CD4-positive, alpha-beta T cell treated with Interleukin-15 for 4 hours (primary cell): ENCODE measurements around the gene RGP1.

Source experiments
- DNase-seq: peaks from one replicate; pipeline ENCODE4 v3.0.0-alpha.2; 2020; ENCODE audit warnings: low spot score

RGP1 gene

DNA sequence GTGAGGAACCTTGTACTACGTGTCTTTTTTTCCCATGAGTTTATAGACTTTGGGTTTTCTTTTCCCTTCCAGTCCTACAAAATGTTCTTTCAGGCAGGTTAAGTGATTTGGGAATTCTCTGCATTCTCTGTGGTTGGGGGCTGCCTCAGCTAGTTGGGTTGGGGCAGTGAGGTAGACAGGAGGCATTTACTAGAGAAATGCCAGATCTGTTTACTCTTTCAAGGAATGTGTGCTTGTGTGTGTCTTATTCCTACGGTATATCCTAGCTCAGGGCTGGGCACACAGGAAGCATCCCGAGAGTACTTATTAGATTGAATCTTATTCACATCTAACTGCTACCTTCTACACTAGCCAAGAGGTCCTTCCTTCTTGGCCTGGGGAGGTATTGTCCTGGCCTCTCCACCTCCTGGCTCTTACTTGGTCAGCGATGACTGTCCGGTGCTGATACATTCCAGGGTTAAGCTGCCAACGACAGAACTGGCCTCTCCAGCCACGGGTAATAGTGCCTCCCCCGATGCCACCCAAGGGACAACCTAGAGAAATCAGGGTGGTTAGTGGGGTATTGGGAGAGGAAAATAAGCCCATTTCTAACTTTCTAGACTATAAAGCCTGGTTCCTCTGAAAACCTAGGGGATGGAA, 5.1 kb upstream of the RGP1 start:
- DNase-seq: no peak

GRCh38 chr9:35745569-35745968, 3.5 kb upstream of the RGP1 start:
- no peak for DNase-seq

- DNase-seq: no peak
Observed at GRCh38 chr9:35746583-35746982, 2.5 kb upstream of the RGP1 start.

- no peak for DNase-seq
Observed at GRCh38 chr9:35748242-35748857, 737 bp upstream of the RGP1 start.

GRCh38 chr9:35749515-35750255, 598 bp downstream of the RGP1 start:
- DNase-seq: peak; percentile 41

- DNase-seq: no peak
Observed at GRCh38 chr9:35750256-35750531, 1.1 kb downstream of the RGP1 start.

DNA sequence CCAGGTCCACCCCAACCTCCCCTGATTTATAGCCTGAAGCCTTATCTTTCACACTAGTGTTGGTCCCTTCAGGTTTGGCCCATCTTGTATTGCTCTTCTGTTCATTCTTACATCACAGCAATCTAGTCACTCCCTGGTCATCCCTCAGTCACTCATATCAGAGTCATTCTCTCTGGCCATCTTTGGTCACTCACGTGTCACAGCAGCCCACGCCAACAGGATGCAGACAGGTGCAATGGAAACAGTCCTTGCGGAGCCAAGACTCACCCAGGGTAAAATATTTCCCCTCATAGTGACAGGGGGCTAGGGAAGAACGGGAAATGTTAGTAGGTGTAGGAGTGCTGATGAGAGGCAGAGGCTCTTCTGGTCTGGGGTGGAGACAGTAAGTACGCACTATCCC, 4.4 kb downstream of the RGP1 start:
- no peak for DNase-seq

DNA sequence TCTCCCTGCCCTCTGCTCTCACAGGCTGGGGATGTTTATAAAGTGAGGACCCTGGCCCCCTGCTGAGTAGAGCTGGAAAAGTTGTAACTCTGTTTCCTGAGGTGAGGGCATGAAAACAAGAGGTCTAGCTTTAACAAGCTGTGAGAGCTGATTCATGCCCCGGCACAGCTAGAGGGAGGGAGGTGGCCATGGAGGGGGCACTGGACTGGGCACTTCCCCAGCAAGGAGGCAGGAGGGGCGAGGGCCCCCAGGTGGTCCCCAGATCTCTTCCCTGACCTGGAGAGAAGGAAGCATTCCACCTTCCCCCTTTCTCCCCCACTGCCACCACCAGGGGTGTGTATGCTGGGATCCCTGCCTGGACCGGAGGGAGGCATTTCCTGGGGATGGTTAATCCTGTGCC, 5.2 kb downstream of the RGP1 start, which contains the start of gene MSMP:
TSS of gene MSMP (minus strand) at position 13 of the 400 bp plus-strand sequence. CDS start 147 bp downstream, outside the sequence.
- no peak for DNase-seq

DNA sequence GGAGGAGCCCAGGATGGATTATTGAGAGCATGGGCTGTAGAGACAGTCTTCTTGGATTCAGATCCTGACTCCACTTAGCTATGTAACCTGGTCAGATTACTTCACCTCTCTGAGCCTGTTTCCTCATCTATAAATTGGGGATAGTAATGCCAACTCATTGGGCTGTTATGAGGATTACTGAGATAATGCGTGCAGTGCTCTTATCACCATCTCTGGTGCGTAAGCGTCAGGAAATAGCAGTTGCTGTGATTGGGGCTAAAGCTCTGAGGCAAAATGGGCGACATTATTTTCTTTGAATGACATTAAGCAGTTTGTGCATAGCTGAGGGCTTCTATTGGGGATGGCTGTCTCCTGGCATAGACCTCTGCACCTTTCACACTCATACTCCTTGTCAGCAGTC, 6.0 kb downstream of the RGP1 start:
- DNase-seq: no peak

GRCh38 chr9:35756275-35757225, 7.5 kb downstream of the RGP1 start:
- peak; percentile 76 for DNase-seq

DNA sequence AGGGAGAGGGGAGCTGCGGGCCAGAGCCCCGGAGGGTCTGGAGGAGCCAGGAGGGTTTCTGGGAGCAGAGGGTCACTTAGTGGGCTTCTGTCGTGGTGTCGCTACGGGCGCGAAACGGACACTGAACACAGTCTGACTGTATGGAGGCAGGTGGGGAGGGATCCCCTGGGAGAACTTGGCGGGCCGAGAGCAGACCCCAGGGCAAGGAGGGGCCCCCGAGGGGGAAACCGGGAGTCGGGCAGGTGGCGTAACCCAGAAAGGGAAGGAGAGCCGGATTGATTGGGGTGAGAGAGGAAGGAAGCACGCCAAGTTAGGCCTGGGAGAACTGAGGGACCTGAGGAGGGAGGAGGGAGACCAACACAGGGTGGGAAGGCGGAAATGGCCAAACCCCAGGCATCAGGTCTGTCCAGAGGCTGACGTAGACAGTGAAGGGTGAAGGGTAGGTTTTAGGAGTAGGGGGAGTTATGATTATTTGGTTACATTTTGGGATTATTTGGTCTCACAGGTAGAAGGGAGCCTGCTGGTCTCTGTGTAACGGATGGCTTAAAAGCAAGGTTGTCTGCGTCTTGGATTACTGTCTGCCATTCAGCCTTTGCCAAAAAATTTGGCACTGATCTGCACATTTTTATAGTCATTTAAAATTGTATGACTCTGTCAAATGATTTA, 8.3 kb downstream of the RGP1 start:
- no peak for DNase-seq

DNA sequence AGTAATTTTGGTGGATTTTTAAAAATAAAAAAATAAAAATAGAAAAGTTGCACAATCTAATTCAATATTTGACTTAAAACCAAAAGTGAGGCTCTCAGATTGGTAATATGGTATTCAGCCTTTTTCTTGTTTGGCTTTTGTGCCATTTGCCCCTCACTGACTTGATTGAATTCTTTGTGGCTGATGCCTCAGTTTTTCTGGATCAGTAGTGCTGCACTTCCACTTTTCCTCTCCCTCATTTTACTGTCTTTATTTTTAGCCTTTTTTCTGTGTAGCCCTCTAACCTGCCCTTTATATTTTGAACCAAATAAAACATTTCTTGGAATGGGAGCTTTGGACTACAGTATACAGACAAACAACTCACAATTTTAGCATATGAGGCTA, 8.8 kb downstream of the RGP1 start:
- no peak for DNase-seq

DNA sequence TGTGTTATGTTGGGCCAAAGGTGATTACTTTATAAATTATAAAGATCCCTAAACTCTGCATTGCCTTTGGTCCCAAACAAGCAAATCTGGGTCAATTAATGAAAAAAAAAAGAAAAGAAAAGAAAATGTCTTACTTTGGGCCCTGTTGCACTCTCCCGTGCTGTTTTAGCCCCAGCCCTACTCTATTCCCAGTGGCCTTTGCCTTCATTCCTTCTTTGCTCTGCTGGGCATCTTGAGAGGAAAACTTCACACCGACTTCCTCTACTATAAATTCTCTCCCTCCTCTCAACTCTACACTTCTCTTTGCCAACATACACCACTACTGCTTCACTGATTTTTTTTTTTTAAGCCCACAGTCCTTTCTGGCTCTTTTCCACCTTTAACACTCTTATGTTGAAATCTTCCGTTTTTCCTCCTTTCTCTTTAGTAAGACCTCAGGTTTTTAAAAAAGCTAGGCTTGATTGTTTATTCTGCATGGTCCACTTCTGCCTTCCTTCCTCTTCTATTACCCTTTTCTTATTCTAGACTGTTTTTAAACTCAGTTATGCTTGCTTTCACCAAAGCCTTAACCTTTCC, 9.5 kb downstream of the RGP1 start:
- DNase-seq: no peak

DNA sequence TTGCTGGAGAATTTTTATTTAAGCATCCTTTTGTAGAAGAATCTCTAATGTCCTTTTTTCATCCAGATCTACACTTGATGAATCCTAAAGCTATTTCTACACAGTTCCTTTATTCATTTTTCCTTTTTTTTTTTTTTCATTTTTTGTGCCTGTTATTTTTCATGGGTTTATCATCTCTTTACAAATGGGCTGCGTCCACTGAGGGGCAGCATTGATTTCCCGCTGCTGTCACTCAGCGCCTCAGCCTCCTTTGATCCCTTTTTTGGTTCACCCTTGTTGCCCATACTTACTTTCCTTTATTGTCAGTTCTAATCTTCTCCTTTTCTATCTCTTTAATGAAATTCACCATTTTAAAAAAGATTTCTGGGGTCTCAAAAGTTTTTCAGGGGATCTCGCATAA, 10.7 kb downstream of the RGP1 start:
- DNase-seq: no peak

DNA sequence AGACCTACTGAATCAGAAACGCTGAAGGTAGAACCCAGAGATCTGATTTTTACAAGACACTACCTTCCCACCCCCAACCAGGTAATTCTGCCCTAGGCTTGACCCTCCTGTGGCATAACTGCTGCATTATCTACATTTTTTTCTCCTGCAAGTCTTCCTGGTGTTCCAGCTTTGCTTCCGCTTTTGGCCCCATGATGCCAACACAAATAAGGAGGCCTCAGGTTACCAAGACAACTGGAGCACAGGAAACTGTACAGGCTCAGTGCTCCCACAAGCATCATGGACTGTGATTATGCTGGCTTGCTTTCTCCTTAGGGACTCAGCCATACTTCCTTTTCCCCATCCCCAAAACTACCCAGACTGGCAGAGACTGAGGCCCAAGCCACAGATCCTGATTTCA, 11.6 kb downstream of the RGP1 start:
- no peak for DNase-seq

- DNase-seq: no peak
Observed at GRCh38 chr9:35763181-35763580, 14.1 kb downstream of the RGP1 start.

DNA sequence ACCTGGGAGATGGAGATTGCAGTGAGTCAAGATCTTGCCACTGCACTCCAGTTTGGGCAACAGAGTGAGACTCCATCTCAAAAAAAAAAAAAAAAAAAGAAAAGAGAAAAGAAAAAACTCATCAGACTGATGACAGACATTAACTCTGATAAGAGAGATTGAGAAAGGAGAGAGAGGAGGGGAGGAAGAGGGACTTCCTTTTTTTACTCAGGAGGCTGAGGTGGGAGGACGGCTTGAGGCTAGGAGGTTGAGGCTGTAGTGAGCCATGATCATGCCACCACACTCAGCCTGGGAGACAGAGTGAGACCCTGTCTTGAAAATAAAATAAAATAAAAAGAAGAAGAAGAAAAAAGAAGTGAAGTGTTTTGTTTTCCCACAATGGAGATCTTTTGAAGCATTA, 14.7 kb downstream of the RGP1 start:
- DNase-seq: no peak

DNA sequence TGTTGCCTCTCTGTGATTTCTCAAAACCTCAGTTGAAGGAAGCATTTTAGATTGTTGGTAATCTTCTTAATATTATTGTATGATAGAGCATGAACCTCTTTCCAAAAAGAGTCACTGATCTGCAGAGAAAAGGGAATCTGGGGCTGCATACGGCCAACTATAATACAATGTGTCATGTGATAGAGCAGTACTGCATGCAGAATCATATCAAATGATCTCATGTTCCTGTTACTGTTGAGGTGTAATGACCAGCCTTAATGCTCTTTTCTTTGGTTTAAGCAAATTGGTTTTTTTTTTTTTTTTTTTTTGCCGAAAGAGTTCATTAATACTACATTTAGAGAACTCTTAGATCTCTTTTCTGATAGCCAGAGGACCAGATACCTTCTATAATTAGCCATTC, 17.9 kb downstream of the RGP1 start:
- DNase-seq: no peak

DNA sequence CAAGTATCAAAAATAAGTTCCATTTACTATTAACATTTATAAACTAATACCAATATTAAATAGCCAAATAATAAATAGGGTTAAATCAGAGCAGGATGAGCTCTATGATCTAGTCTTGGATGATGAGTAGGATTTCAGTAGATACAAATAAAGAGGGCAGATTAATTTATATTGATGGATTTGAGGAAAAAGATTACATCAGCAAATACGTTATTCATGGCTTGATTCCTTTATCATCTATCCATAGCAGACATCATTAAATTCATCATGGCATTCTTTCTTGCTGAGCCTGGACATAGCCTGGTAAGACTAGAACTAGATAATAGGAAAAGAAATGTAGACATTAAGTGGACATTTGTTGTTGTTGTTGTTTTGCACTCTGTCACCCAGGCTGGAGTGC, 18.4 kb downstream of the RGP1 start:
- no peak for DNase-seq

DNA sequence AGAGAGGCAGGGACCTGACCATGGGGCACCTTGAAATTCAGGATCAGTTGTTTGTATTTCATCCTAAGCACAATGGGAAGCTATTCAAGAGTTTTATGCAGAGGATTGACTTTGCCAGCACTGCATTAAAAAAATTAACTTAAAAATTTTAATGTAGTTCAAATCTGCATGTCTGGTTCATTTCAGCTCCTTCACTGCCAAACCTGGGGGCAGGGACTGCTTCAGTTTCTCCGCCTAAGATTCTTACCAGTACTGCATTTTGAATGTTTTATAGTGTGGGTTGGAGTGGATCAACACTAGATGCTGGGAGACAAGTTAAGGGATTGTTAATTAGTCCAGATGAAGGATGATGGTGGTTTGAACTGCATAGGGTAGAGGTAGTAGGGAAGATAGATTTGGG, 20.7 kb downstream of the RGP1 start:
- DNase-seq: no peak

- no peak for DNase-seq
Observed at GRCh38 chr9:35771075-35771433, 22.0 kb downstream of the RGP1 start.

DNA sequence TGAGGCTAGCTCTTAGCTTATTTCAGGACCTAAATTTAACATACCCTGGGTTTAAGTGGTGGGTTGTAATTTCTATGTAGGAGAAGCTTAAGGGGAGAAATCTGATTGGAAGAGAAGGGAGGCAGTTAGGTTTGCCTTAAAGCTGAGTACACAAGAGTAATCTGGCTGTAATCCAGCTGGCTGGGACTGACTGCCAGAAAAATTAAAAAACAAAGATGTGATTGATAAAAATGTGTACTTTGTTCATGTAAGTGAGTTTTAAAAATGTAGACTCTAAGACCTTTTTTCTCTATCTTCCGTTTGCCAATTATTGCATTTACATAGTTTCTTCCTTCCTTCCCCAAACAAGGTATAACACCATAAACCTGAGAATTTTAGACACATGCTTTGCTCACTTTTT, 22.4 kb downstream of the RGP1 start:
- no peak for DNase-seq
